IMR-90 (cell line): ENCODE measurements around the gene YAE1. TPM values are rescaled to one million over a fixed set of nuclear protein-coding genes. Genes with fewer than 3 reads are reported as not detected.
A peak's percentile ranks its signal among the peaks of the same experiment; 100 is the strongest.

Experiments
- ATAC-seq: fragments of 200-7000 bp; cut with Tn5 transposase; 2 replicates; pipeline ENCODE4 v1.9.1; 2020; ENCODE audit warnings: low read depth, mild to moderate bottlenecking, moderate library complexity
- BruUV-seq: library from RNA; stranded (reverse); fragments of 400-500 nt; replicated peaks from 2 replicates; lab custom pipeline; 2021; lab: Mats Ljungman, UMichigan
- CTCF ChIA-PET: fragments of 300-600 bp; formaldehyde crosslinking; extraction: SDS; loops from one replicate; lab custom pipeline; 2021; ENCODE audit warnings: antibody characterized with exemption; lab: Yijun Ruan, JAX
- POLR2A ChIA-PET: fragments of 300-600 bp; sonication (Branson Sonifier 250); formaldehyde crosslinking; loops from one replicate; lab custom pipeline; 2022; ENCODE audit warnings: antibody characterized with exemption; ENCODE audit not compliant: unreplicated experiment; lab: Charles Lee
- DNase-seq: peaks from one replicate; pipeline ENCODE4 v3.0.0; 2013
- H2AFZ ChIP-seq: replicated peaks from 2 replicates; pipeline ENCODE3; 2013; ENCODE audit warnings: low read length, mild to moderate bottlenecking; ENCODE audit not compliant: poor library complexity
- H2AK5ac ChIP-seq: 2 replicates; pipeline ENCODE4 v1.6.1; 2013; ENCODE audit warnings: low read depth, low read length, inconsistent platforms
- H2AK9ac ChIP-seq: replicated peaks from 2 replicates; pipeline ENCODE3; 2013; ENCODE audit warnings: mild to moderate bottlenecking, low read depth, low read length, moderate library complexity; ENCODE audit not compliant: poor library complexity
- H2BK120ac ChIP-seq: 2 replicates; pipeline ENCODE4 v1.6.1; 2013; ENCODE audit warnings: low read depth, low read length, inconsistent platforms
- H2BK15ac ChIP-seq: 3 replicates; pipeline ENCODE4 v1.6.1; 2013; ENCODE audit warnings: low read depth, low read length, inconsistent platforms
- H2BK20ac ChIP-seq: 2 replicates; pipeline ENCODE4 v1.6.1; 2013; ENCODE audit warnings: low read depth, mild to moderate bottlenecking, inconsistent platforms, low read length, moderate library complexity
- H2BK5ac ChIP-seq: 2 replicates; pipeline ENCODE4 v1.6.1; 2013; ENCODE audit warnings: mild to moderate bottlenecking, low read depth, low read length, inconsistent platforms; ENCODE audit not compliant: poor library complexity, severe bottlenecking
- H3K14ac ChIP-seq: replicated peaks from 2 replicates; pipeline ENCODE4 v1.6.1; 2013; ENCODE audit warnings: low read depth, low read length, inconsistent platforms
- H3K18ac ChIP-seq: 2 replicates; pipeline ENCODE4 v1.6.1; 2013; ENCODE audit warnings: low read depth, low read length, control low read depth
- H3K23ac ChIP-seq: 2 replicates; pipeline ENCODE4 v1.6.1; 2013; ENCODE audit warnings: low read depth, low read length, inconsistent platforms
- H3K27ac ChIP-seq: 2 replicates; pipeline ENCODE4 v1.5.1; 2013; ENCODE audit warnings: mild to moderate bottlenecking, control low read depth, low read length; ENCODE audit not compliant: insufficient read depth
- H3K27me3 ChIP-seq: 2 replicates; pipeline ENCODE4 v1.6.1; 2013; ENCODE audit warnings: low read length; ENCODE audit not compliant: control insufficient read depth, insufficient read depth
- H3K36me3 ChIP-seq: 2 replicates; pipeline ENCODE4 v1.6.1; 2013; ENCODE audit warnings: low read length, mixed read lengths; ENCODE audit not compliant: control insufficient read depth, insufficient read depth
- H3K4ac ChIP-seq: 2 replicates; pipeline ENCODE4 v1.6.1; 2013; ENCODE audit warnings: low read depth, low read length, inconsistent platforms
- H3K4me1 ChIP-seq: 2 replicates; pipeline ENCODE4 v1.6.1; 2013; ENCODE audit warnings: low read length, mixed read lengths; ENCODE audit not compliant: control insufficient read depth, insufficient read depth
- H3K4me2 ChIP-seq: 2 replicates; pipeline ENCODE4 v1.6.1; 2013; ENCODE audit warnings: low read depth, mild to moderate bottlenecking, control low read depth, low read length, moderate library complexity
- H3K4me3 ChIP-seq: 2 replicates; pipeline ENCODE4 v1.5.1; 2013; ENCODE audit warnings: low read depth, mild to moderate bottlenecking, control low read depth, low read length, moderate library complexity; ENCODE audit not compliant: insufficient read depth
- H3K56ac ChIP-seq: 2 replicates; pipeline ENCODE4 v1.6.1; 2013; ENCODE audit warnings: low read length, inconsistent platforms; ENCODE audit not compliant: insufficient read depth; ENCODE audit errors: extremely low read depth
- H3K79me1 ChIP-seq, 2 experiments: 2 replicates each; pipeline ENCODE4 v1.6.1; 2013; ENCODE audit warnings: low read length in 2 of 2, inconsistent platforms in 1 of 2, low read depth in 1 of 2
- H3K9ac ChIP-seq: 2 replicates; pipeline ENCODE4 v1.6.1; 2013; ENCODE audit warnings: low read depth, low read length, control low read depth
- H3K9me1 ChIP-seq: 2 replicates; pipeline ENCODE4 v1.6.1; 2013; ENCODE audit warnings: low read length, inconsistent platforms; ENCODE audit not compliant: insufficient read depth
- H3K9me3 ChIP-seq: 2 replicates; pipeline ENCODE4 v1.6.1; 2013; ENCODE audit warnings: low read length; ENCODE audit not compliant: control insufficient read depth, insufficient read depth
- H4K20me1 ChIP-seq: 2 replicates; pipeline ENCODE4 v1.6.1; 2013; ENCODE audit warnings: low read length, inconsistent platforms; ENCODE audit not compliant: insufficient read depth
- H4K5ac ChIP-seq: 2 replicates; pipeline ENCODE4 v1.6.1; 2013; ENCODE audit warnings: mild to moderate bottlenecking, low read depth, low read length, control low read depth
- H4K8ac ChIP-seq, 2 experiments: 2 replicates each; pipeline ENCODE4 v1.6.1; 2013; ENCODE audit warnings: low read depth in 2 of 2, low read length in 2 of 2, control low read depth in 1 of 2, inconsistent platforms in 1 of 2
- H4K91ac ChIP-seq: 2 replicates; pipeline ENCODE4 v1.6.1; 2013; ENCODE audit warnings: low read depth, low read length, inconsistent platforms; ENCODE audit not compliant: insufficient read depth
- CHD1 ChIP-seq: IDR thresholded peaks from 2 replicates; pipeline ENCODE4 v1.6.1; 2012; ENCODE audit warnings: low read depth, low read length, improper control_type of control experiment
- MAFK ChIP-seq: IDR thresholded peaks from 2 replicates; pipeline ENCODE4 v1.6.1; 2012; ENCODE audit warnings: low read depth, low read length, improper control_type of control experiment
- MXI1 ChIP-seq: IDR thresholded peaks from 2 replicates; pipeline ENCODE4 v1.6.1; 2012; ENCODE audit warnings: low read depth, mild to moderate bottlenecking, low read length, moderate library complexity, borderline replicate concordance
- RAD21 ChIP-seq: IDR thresholded peaks from 2 replicates; pipeline ENCODE4 v1.6.1; 2012; ENCODE audit warnings: low read length, improper control_type of control experiment
- RCOR1 ChIP-seq: IDR thresholded peaks from 2 replicates; pipeline ENCODE4 v1.6.1; 2012; ENCODE audit warnings: mild to moderate bottlenecking, low read length, improper control_type of control experiment; ENCODE audit not compliant: insufficient replicate concordance
- WGBS, 2 experiments: methylation state at CpG; one replicate each; pipeline versions ENCODE4 v1.1.5 to v1.1.7; 2013; ENCODE audit warnings: missing lambda C conversion rate in 2 of 2; ENCODE audit not compliant: insufficient read length in 1 of 2; ENCODE audit errors: extremely low coverage in 2 of 2; 5-methylcytosine and 5-hydroxymethylcytosine counted together
- dilution Hi-C: fragments of 300-500 bp; cut with HindIII; formaldehyde crosslinking; loops from one replicate; pipeline ENCODE4 v1.14.3; 2018; ENCODE audit warnings: low sequenced_read_pairs; ENCODE audit not compliant: unreplicated experiment
- in situ Hi-C: fragments of 300-500 bp; cut with MboI; formaldehyde crosslinking; loops from 3 replicates; pipeline ENCODE4 v1.14.3; 2019; ENCODE audit warnings: low sequenced_read_pairs, inconsistent platforms, mixed read lengths
- intact Hi-C: fragments of 100-400 bp; cut with micrococcal nuclease; formaldehyde crosslinking; loops from 2 replicates; pipeline ENCODE4 v1.10.0; 2022
- polyA plus RNA-seq, 3 experiments: library from polyadenylated mRNA; depleted of rRNA; stranded (reverse); fragments of >200 nt; gene quantifications; 2 replicates each; pipeline ENCODE4 v1.2.3, GENCODE V29; 2012; ENCODE audit warnings: low replicate concordance in 1 of 3
- total RNA-seq: library from RNA; depleted of rRNA; stranded (reverse); fragments of >200 nt; gene quantifications from 2 replicates; pipeline ENCODE4 v1.2.3, GENCODE V29; 2012

The YAE1 gene
- total and polyA plus RNA-seq, 2 of the 4 experiments (the other 2 are of a cell fraction): 28.6 to 36.7 TPM

DNA sequence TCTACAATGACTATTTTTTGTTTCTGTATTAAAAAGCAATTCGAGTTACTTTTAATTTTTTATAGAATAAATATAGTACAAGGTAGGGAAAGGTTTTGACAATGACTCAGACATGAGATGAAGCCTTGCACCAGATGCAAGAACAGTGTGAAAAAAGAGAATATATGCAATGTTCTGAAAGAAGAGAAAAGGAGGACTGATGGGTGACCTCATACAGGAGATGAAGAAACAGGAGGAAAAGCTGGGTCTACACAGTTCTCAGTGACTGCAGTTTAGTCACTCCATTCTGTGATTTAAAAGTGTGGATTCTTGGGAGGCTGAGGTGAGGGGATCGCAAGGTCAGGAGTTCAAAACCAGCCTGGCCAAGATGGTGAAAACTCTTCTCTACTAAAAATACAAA is 38.3 kb upstream of the YAE1 start:
- Histone ChIP-seq H3K23ac (no peak overlapping the region), H3K36me3 (no peaks in the 10 kb centered on the region), H4K8ac (no peak overlapping the region), H2BK20ac (no peak overlapping the region), H4K20me1 (no peaks in the 10 kb centered on the region), H4K5ac (no peak overlapping the region), H3K9me1 (no peaks in the 10 kb centered on the region), H3K27me3 (peaks cover 7% of the 10 kb centered on the region), H3K18ac (no peak overlapping the region), H2BK120ac (no peak overlapping the region), H3K27ac (no peak overlapping the region), H3K4me3 (no peak overlapping the region), H3K14ac (no peak overlapping the region), H3K79me1 (no peaks in the 10 kb centered on the region), H2AFZ (no peak overlapping the region), H4K91ac (no peak overlapping the region), H2BK15ac (no peak overlapping the region), H2AK9ac (no peak overlapping the region), H3K4me2 (no peak overlapping the region), H3K4me1 (no peaks in the 10 kb centered on the region), H3K4ac (no peak overlapping the region), H2AK5ac (no peak overlapping the region), H3K56ac (no peak overlapping the region), H2BK5ac (no peak overlapping the region), H3K9ac (no peak overlapping the region), H3K9me3 (no peaks in the 10 kb centered on the region)
- DNase-seq (peak; percentile 10), ATAC-seq (no peak)
- intact Hi-C loops (no loop called here), dilution Hi-C loops (no loop called here), in situ Hi-C loops (no loop called here)
- BruUV-seq: no TSS peak
- WGBS, 2 experiments: no CpG with 5 or more reads among the region's 2 CpGs
- POLR2A ChIA-PET: no interaction called here
- TF ChIP-seq RCOR1: no peak
- no peak for TF ChIP-seq RAD21
- TF ChIP-seq MXI1: no peak
- no peak for TF ChIP-seq MAFK
- no peak for TF ChIP-seq CHD1
- CTCF ChIA-PET: no interaction called here
